ENCODE results near the gene TNIP3.

- TF ChIP-seq CTCF (IDR thresholded peaks at IDR 0.05) (no peak), ZFX (IDR thresholded peaks at IDR 0.05; ENCODE audit: borderline replicate concordance) (no peak)
These were observed 1.1 kb upstream of the TNIP3 start for GRCh38 chr4:121165206-121165605.

Measured in 22Rv1 (cell line).